ENCODE results near the gene ALB.
"Not testable (repeated sequence)": the region's sequence is repeated elsewhere in the genome, so short reads cannot be mapped to it uniquely, and the experiment has no call there.

GRCh38 chr4:73357174-73357573, 46.9 kb upstream of the ALB start:
- TF ChIP-seq POLR2A (IDR thresholded peaks at IDR 0.05; ENCODE audit: low read length); GATA1 (IDR thresholded peaks at IDR 0.05; ENCODE audit: low read depth, low read length): not testable (repeated sequence)
